Thoracic aorta (tissue), 2 donors: ENCODE results near the gene HPS4. TPM values are rescaled to one million over a fixed set of nuclear protein-coding genes. Genes with fewer than 3 reads are reported as not detected.

Experiments
- ATAC-seq: fragments of 150-250 bp; one replicate; pipeline ENCODE4 v1.8.0; 2017; ENCODE audit warnings: low read depth; ENCODE audit not compliant: insufficient number of reproducible peaks, low FRiP score
- DNase-seq: peaks from one replicate; pipeline ENCODE4 v3.0.0-alpha.2; 2020; ENCODE audit warnings: low spot score
- H3K27ac ChIP-seq, 2 donors: fragments of 200-600 bp; sonication (generic); 1 replicate in 1 of 2; 2 replicates in 1 of 2; pipeline ENCODE4 v1.5.1; 2016; ENCODE audit warnings: mild to moderate bottlenecking in 2 of 2, moderate library complexity in 2 of 2
- H3K27me3 ChIP-seq: fragments of 200-600 bp; sonication (generic); replicated peaks from 2 replicates; pipeline ENCODE4 v1.6.0; 2016; ENCODE audit warnings: mild to moderate bottlenecking; ENCODE audit not compliant: insufficient read depth
- H3K36me3 ChIP-seq: fragments of 200-600 bp; sonication (generic); one replicate; pipeline ENCODE4 v1.5.1; 2016
- H3K4me1 ChIP-seq, 2 donors: fragments of 200-600 bp; sonication (generic); 1 replicate in 1 of 2; 2 replicates in 1 of 2; pipeline versions ENCODE4 v1.5.1 to v1.6.0; 2016; ENCODE audit warnings: low read depth in 2 of 2, mild to moderate bottlenecking in 1 of 2; ENCODE audit not compliant: control insufficient read depth in 1 of 2
- H3K4me3 ChIP-seq: fragments of 200-600 bp; sonication (generic); 2 replicates; pipeline ENCODE4 v1.5.1; 2016; ENCODE audit warnings: mild to moderate bottlenecking
- H3K9me3 ChIP-seq: fragments of 200-600 bp; sonication (generic); 2 replicates; pipeline ENCODE4 v1.5.1; 2016
- total RNA-seq, 2 donors: library from RNA; depleted of rRNA; stranded (reverse); fragments of >200 nt; gene quantifications; one replicate each; pipeline versions ENCODE4 v1.1.0 to v1.2.3, GENCODE V29; 2016
- TF ChIP-seq, protein P1 (sequence below): fragments of 200-600 bp; sonication (generic); IDR thresholded peaks from one replicate; pipeline ENCODE4 v1.5.1; 2019; ENCODE audit warnings: antibody characterized with exemption

The HPS4 gene
- total RNA-seq, 2 donors from 2014 or later = 26.5 to 27.8 TPM

DNA sequence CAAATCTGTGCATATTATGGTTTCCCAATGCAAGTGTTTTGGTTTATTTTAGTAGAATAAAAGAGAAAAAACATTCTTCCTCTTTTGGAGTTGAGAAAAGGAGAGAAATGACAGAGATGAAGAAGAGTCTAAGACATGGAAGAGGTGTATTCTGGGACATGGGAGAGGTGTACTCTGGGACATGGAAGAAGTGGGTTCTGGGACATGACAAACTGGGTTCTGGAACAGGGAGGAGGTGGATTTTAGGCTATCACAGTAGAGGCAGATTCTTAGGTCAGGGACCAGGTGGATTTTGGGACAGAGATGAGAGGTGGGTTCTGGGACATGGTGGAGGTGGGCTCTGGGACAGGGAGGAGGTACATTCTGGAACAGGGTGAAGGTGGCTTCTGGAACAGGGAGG is 56.7 kb downstream of the HPS4 start:
- H3K9me3 ChIP-seq = peaks cover 10% of the 10 kb centered on the region
- H3K4me1 ChIP-seq = peaks cover 0 to 11% of the 10 kb centered on the region in 2 donors
- TF ChIP-seq, protein P1, sequence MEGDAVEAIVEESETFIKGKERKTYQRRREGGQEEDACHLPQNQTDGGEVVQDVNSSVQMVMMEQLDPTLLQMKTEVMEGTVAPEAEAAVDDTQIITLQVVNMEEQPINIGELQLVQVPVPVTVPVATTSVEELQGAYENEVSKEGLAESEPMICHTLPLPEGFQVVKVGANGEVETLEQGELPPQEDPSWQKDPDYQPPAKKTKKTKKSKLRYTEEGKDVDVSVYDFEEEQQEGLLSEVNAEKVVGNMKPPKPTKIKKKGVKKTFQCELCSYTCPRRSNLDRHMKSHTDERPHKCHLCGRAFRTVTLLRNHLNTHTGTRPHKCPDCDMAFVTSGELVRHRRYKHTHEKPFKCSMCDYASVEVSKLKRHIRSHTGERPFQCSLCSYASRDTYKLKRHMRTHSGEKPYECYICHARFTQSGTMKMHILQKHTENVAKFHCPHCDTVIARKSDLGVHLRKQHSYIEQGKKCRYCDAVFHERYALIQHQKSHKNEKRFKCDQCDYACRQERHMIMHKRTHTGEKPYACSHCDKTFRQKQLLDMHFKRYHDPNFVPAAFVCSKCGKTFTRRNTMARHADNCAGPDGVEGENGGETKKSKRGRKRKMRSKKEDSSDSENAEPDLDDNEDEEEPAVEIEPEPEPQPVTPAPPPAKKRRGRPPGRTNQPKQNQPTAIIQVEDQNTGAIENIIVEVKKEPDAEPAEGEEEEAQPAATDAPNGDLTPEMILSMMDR = no peak
- no peak for DNase-seq
- H3K27ac ChIP-seq = no peak overlapping the region
- no peak for ATAC-seq
- H3K4me3 ChIP-seq = no peak overlapping the region
- no peaks in the 10 kb centered on the region for H3K36me3 ChIP-seq
- H3K27me3 ChIP-seq = no peaks in the 10 kb centered on the region

DNA sequence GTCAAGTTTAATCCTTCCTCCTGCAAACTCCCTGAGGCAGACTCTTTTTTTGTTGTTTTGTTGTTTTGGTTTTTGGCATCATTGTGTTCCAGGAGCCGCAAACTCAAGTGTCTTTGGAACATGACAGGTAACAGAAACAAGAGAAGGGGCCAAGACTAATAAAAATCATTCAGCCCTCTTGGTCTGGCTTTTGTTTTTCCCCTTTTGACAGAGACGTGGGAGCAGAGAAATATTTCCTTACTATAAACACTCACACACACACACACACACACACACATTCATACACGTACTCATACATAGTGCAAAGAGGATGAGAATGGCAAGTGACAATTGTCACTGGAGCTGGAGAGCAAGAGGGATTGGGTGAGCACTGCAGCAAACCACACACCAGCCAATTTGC is 65.0 kb downstream of the HPS4 start:
- Histone ChIP-seq H3K36me3 (no peaks in the 10 kb centered on the region), H3K9me3 (peaks cover 9% of the 10 kb centered on the region), H3K27me3 (no peaks in the 10 kb centered on the region), H3K4me1 (no peaks in the 10 kb centered on the region), H3K27ac (no peak overlapping the region), H3K4me3 (no peak overlapping the region)
- DNase-seq (no peak), ATAC-seq (no peak)
- TF ChIP-seq, protein P1 = no peak

DNA sequence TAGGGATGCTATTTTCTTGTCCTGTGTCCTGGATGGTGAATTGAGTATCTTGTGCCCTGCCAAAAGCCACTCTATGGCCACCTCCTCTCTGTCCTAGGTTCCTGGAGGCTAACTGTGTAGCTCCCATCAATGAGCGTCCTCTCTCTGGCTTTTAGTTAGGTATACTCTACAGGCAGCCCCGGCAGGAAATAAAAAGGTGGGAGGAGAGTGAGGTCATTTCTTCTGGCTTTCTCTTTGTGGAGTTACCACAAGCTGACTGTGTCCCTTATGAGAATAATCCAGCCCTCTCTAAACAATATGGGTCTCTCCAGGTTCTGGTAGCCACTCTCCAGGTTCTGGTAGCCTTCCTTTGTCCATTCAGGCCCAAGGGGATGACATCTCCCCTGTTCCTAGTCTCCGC is 66.2 kb downstream of the HPS4 start:
- Histone ChIP-seq H3K4me1 (no peaks in the 10 kb centered on the region), H3K27ac (no peak overlapping the region), H3K36me3 (no peaks in the 10 kb centered on the region), H3K4me3 (no peak overlapping the region), H3K27me3 (no peaks in the 10 kb centered on the region), H3K9me3 (no peaks in the 10 kb centered on the region)
- TF ChIP-seq, protein P1 = no peak
- ATAC-seq = no peak
- no peak for DNase-seq

DNA sequence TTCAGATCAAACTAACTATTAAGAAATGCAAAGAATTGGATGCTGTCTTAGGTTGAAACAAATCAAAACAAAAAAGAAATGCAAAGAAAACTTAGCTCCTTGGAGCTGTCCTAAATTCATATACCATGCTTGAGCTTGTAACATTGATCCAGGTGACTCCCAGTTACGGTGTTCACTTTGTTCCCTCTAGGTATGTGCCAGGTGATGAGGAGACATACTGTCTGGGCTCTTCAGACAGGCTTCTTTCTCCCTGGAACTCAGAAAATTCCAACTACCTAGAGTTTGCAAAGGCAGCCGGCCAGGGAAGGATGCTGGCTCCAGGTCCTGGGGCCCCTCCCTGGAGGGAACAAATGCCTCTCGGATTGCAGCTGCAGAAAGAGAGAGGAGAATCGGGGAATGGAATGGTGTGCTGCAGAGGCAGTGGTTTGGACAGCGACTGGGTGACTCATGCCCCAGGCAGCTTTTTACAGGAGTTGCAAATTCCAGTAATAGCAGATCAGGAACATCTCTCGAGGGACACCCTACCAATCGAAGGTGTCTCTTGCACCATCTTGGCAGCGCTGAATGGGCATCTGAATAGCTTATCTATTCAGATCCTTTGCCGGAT is 66.8 kb downstream of the HPS4 start:
- Histone ChIP-seq H3K27ac (no peak overlapping the region), H3K4me1 (no peaks in the 10 kb centered on the region), H3K9me3 (no peaks in the 10 kb centered on the region), H3K36me3 (no peaks in the 10 kb centered on the region), H3K27me3 (no peaks in the 10 kb centered on the region), H3K4me3 (no peak overlapping the region)
- ATAC-seq (no peak), DNase-seq (no peak)
- TF ChIP-seq, protein P1 = no peak

DNA sequence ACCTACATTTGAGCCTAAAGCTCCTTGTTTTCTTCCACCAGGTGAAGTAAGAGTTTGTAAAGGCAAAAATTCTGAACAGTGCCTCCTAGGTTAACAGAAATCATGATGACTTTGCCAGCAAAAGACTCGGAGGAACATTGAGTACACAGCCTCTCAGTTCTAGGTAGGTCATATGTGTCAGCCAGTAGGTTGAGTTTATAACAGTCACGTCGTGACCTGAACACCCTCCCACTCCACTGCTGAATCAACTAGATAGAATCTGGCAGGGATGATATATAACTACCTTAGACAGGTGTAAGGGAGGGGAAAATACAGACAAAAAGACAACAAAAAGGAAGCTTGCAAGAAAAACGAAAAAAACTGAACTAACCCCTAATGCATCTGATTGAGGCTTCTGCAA is 67.3 kb downstream of the HPS4 start:
- no peaks in the 10 kb centered on the region for H3K9me3 ChIP-seq
- no peak for DNase-seq
- no peak overlapping the region for H3K27ac ChIP-seq
- TF ChIP-seq, protein P1 = no peak
- no peaks in the 10 kb centered on the region for H3K4me1 ChIP-seq
- no peak for ATAC-seq
- H3K36me3 ChIP-seq = no peaks in the 10 kb centered on the region
- H3K27me3 ChIP-seq = no peaks in the 10 kb centered on the region
- H3K4me3 ChIP-seq = no peak overlapping the region
